ENCODE data around the gene VTCN1.
"Not testable (repeated sequence)": the region's sequence is repeated elsewhere in the genome, so short reads cannot be mapped to it uniquely, and the experiment has no call there.

The VTCN1 gene

DNA sequence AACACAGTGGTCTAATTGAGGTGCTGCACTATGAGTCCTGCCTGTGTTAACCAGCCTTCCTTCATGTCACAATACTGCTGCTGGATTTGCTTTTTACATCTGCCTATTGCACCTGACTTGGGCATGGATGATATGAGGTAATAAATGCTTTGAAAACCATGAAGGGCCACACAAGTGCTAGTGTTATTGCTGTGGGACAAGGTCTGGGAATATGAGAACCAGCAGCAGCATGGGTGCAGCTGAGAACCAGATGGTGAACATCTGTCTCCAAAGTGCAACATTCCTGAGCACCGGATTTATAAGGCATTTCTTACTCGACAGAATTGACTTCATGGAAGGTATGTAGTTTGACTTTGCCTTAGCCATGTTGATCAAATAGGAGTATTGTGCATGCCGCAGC lies 105.7 kb downstream of the VTCN1 start:
- TF ChIP-seq, protein P1, sequence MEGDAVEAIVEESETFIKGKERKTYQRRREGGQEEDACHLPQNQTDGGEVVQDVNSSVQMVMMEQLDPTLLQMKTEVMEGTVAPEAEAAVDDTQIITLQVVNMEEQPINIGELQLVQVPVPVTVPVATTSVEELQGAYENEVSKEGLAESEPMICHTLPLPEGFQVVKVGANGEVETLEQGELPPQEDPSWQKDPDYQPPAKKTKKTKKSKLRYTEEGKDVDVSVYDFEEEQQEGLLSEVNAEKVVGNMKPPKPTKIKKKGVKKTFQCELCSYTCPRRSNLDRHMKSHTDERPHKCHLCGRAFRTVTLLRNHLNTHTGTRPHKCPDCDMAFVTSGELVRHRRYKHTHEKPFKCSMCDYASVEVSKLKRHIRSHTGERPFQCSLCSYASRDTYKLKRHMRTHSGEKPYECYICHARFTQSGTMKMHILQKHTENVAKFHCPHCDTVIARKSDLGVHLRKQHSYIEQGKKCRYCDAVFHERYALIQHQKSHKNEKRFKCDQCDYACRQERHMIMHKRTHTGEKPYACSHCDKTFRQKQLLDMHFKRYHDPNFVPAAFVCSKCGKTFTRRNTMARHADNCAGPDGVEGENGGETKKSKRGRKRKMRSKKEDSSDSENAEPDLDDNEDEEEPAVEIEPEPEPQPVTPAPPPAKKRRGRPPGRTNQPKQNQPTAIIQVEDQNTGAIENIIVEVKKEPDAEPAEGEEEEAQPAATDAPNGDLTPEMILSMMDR (conservative IDR thresholded peaks at IDR 0.05; ENCODE audit: low read depth, low read length): no peak
- no peak overlapping the region for H3K4me3 ChIP-seq (ENCODE audit: low read length)
- DNase-seq (ENCODE audit: low read depth): no peak

DNA sequence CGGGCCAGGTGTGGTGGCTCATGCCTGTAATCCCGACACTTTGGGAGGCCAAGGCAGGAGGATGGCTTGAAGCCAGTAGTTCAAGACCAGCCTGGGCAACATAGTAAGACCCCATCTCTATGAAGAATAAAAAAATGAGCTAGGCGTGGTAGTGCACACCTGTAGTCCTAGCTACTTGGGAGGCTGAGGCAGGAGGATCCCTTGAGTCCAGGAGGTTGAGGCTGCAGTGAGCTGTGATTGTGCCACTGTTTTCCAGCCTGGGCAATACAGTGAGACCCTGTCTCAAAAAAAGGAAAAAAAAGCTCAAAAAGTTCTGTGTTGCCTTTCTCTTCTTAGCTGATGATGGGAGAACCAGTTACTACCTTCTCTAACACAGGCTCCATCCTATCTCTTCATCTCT lies 108.9 kb downstream of the VTCN1 start:
- not testable (repeated sequence) for H3K4me3 ChIP-seq (ENCODE audit: low read length); DNase-seq (ENCODE audit: low read depth)

DNA sequence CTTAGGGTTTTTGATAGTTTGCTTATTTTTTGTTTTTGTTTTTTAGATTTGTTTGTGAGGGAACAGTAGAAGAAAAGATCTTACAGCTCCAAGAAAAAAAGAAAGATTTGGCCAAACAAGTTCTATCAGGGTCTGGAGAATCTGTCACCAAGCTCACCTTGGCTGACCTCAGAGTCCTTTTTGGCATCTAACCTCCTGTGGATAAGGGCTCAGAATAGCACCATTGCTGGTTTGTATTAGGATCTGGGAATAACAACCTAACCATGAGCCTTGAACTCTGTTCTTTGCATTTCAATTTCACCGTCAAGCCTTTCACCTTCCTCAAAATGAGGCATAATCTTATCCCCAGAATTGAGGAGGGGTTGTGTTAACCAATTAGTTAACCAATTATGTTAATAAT lies 109.4 kb downstream of the VTCN1 start:
- no peak overlapping the region for H3K4me3 ChIP-seq (ENCODE audit: low read length)
- TF ChIP-seq, protein P1 (conservative IDR thresholded peaks at IDR 0.05; ENCODE audit: low read depth, low read length): no peak
- no peak for DNase-seq (ENCODE audit: low read depth)

DNA sequence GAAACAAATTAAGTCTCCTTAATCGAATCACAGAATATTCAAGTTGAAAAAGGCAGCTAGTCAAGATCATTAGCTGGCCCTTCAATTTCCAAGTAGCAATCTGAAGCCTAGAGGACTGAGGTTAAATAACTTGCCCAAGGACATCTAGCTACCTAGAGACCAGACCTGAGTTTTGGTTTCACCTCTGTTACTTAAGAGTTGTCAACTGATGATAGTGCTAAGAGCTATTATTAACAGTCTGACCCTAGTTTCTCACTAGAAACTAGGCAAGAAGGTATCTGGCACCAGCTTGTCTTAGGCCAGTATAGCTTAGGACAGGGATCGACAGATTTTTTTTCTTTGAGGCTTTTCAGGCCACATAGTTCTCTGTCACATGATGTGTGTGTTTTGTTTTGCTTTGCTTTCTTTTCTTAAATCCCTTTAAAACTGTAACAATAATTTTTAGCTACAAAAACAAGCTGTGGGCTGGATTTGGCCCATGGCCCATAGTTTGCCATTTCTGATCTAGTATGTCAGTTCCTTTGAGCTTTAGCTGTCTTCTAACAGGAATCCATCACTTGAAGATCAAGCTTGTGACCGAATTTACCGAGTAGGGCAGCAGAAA lies 112.3 kb downstream of the VTCN1 start:
- H3K4me3 ChIP-seq (ENCODE audit: low read length): no peak overlapping the region
- peak; percentile 60 for DNase-seq (ENCODE audit: low read depth)
- TF ChIP-seq, protein P1 (conservative IDR thresholded peaks at IDR 0.05; ENCODE audit: low read depth, low read length): no peak

DNA sequence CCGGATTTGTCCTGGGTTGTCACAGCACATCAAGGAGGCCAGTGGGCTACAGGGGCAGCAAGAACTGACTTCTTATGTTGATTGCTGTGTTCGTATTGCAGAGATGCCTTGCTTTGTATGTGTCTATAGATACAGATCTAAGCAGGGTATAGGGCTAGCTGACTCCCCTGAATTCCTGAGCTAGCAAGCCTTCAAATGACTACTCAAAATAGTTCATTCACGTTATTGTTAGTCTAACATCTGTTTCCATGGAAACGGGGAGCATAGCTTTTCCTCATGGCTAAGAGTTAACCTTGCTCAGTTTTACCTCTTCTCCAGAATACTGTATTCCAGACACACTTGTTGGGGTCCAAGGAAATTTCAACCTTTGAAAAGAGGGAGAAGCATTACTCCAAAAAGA lies 113.3 kb downstream of the VTCN1 start:
- no peak overlapping the region for H3K4me3 ChIP-seq (ENCODE audit: low read length)
- TF ChIP-seq, protein P1 (conservative IDR thresholded peaks at IDR 0.05; ENCODE audit: low read depth, low read length): no peak
- DNase-seq (ENCODE audit: low read depth): peak; percentile 79

DNA sequence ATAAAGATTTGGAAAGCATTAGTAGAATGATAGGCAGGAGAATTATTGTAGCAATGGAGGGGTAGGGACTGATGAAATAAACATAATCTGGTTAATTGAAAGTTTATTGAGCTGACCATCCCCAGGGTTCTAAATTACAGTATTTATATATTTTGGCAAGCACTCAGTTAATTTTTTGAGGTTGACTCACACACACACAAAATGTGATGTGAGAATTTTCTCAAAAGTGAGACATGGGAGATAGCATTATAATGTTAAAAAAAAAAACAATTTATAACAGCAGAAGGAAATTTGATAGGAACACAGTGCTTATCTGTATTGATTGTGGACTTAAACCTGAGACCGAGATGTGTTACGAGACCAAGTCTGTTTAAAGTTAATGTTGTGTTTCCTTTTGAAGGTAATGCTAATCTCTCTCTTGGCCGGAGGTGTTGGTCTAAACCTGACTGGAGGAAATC lies 113.7 kb downstream of the VTCN1 start:
- TF ChIP-seq, protein P1 (conservative IDR thresholded peaks at IDR 0.05; ENCODE audit: low read depth, low read length): no peak
- no peak overlapping the region for H3K4me3 ChIP-seq (ENCODE audit: low read length)
- DNase-seq (ENCODE audit: low read depth): no peak

DNA sequence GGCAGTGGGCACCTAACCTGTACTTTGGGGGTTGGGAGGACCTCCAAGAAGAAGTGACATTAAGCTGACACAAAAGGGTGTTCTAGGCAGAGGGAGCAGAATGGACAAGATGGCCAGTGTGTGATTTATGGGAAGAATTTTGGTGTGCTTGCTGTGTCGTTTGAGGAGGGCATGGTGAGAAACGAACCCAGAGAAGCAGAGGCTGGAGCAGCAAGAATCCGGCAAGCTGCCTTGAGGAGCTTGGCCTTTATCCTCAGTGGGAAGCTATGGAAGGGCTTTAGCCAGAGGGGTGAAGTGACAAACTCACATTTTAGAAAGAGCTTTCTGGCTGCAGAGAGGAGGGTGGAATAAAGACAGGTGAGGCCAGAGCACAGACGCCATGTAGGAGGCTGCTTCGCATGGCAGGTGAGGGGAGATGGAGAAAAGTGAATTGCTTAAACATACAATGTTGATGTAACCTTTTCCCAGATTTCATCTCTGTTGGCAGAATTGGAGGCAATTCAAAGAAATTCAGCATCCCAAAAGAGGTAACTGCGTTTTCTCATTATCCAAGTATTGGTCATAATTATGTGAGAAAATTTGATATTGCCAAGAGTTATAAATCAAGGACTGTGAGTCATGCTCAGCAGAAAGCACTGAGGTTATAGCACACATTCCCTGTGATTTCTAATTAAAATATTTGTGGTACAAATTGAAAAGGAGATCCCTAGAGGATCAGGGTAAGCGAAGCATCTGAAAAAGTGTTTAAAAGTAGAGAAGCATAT lies 115.7 kb downstream of the VTCN1 start:
- TF ChIP-seq, protein P1 (conservative IDR thresholded peaks at IDR 0.05; ENCODE audit: low read depth, low read length): no peak
- H3K4me3 ChIP-seq (ENCODE audit: low read length): no peak overlapping the region
- peak; percentile 80 for DNase-seq (ENCODE audit: low read depth)

Data from retinal pigment epithelial cell (primary cell).